Stimulated activated CD4-positive, alpha-beta T cell treated with anti-CD3 and anti-CD28 coated beads, TNF-alpha, amount 100 ng/mL, for 4 hours (primary cell): ENCODE data around the gene SKIL.
"Not testable (repeated sequence)": the region's sequence is repeated elsewhere in the genome, so short reads cannot be mapped to it uniquely, and the experiment has no call there.

Experiments used
- DNase-seq, 3 experiments: peaks; one replicate each; pipeline ENCODE4 v3.0.0-alpha.2; 2020; ENCODE audit warnings: low read depth in 3 of 3

SKIL gene, protein sequence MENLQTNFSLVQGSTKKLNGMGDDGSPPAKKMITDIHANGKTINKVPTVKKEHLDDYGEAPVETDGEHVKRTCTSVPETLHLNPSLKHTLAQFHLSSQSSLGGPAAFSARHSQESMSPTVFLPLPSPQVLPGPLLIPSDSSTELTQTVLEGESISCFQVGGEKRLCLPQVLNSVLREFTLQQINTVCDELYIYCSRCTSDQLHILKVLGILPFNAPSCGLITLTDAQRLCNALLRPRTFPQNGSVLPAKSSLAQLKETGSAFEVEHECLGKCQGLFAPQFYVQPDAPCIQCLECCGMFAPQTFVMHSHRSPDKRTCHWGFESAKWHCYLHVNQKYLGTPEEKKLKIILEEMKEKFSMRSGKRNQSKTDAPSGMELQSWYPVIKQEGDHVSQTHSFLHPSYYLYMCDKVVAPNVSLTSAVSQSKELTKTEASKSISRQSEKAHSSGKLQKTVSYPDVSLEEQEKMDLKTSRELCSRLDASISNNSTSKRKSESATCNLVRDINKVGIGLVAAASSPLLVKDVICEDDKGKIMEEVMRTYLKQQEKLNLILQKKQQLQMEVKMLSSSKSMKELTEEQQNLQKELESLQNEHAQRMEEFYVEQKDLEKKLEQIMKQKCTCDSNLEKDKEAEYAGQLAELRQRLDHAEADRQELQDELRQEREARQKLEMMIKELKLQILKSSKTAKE

GRCh38 chr3:170357176-170358041 lies at the start of gene SKIL:
Gene SKIL (plus strand): TSS chr3:170357715. CDS start chr3:170360332, 2,617 bp downstream.
- DNase-seq = peak; percentile 91 to 95 (median 94)

DNA sequence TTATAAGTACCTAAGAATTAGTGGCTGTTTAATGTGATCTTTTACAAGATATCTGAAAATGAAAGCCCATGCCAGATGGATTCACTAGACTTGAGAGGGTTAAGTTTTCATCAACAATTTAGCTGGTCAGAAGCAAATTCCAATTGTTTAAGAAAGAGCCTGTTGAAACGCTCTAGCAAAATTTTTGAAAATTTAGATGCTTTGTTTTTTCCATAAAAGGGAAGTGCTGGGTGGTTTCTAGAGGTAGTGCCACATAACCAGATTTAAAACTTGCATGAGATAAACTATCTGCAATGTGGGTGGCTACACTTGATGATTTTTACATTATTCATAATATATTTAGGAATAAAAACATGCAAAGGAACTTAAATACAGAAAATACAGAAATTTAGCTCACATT lies 48.5 kb upstream of the SKIL start:
- no peak for DNase-seq

- DNase-seq = no peak
Measured at GRCh38 chr3:170317954-170318353, 39.6 kb upstream of the SKIL start.

DNA sequence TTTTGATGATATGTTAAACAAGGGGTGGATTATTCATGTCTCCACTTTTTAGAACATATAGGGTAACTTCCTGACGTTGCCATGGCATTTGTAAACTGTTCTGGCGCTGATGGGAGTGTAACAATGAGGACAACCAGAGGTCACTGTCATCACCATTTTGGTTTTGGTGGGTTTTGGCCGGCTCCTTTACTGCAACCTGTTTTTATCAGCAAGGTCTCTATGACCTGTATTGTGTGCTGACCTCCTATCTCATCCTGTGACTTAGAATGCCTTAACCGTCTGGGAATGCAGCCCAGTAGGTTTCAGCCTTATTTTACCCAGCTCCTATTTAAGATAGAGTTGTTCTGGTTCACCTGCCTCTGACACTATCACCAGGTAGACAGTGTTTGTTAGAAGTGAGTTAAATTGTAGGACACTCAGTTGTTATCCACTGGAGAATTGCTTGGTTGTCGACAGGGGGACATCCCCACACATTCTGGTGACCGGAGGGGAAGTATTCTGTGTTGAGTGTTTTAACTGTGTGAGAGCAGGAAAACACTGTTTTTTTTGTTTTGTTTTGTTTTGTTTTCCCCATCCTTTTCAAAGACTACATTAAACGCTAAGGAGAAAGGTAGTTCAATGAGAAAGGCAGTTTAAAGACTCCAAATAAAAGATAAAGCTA lies 36.9 kb upstream of the SKIL start:
- no peak for DNase-seq

DNA sequence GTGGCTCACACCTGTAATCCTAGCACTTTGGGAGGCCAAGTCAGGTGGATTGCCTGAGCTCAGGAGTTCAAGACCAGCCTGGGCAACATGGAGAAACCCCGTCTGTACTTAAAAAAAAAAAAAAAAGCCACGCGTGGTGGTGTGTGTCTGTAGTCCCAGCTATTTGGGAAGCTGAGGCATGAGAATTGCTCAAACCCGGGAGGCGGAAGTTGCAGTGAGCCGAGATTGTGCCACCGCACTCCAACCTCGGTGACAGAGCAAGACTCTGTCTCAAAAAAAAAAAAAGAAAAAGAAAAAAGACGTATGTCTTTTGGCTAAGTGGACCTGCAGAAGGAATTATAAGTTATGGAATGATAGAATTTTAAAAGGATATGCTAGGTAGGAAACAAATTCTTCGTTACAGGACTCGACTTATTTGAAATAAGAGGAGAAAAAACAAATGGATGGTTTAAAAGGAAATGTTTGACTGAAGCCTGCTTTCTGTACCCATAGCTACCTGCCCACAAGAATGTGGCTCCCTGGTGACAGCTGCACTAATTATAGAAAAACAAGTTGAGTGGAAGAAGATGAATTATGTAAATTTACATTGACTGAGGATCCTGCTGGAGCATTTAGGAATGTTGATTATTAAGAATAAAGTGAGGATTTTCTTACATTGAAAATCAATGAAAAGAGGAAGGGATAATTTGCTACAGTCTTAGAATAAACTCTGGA lies 36.0 kb upstream of the SKIL start:
- no peak for DNase-seq

DNA sequence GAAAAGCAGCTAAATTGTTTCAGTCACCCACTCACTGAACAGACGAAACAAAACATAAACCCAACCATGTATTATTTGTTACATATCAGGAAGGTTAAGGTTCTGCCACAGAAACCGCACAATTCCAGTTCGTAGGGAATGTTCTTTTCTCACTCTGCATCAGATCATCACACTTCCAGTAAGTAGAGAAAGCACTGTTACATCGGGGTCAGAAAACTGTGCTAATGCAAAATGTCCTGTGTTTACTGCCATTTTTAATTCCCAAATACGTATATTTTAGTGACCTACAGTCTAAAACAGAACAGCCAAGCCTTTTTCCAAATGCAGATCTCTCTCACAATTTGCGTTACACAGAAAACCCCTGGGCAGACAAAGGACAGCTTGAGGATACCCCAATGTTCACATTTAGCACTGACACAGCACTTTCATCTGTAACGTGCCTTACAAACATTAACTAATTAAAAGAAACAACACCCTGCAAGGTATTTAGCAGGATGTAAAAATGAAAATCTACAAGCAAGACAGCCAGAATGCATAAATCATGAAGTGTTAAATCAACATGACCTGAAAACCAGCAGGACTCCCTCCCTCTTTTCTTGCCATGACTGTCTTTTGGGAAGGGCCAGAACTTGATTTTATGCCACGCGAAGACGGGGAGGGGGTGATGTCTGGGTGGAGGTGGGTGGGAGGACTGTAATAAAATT lies 34.8 kb upstream of the SKIL start:
- no peak for DNase-seq

DNA sequence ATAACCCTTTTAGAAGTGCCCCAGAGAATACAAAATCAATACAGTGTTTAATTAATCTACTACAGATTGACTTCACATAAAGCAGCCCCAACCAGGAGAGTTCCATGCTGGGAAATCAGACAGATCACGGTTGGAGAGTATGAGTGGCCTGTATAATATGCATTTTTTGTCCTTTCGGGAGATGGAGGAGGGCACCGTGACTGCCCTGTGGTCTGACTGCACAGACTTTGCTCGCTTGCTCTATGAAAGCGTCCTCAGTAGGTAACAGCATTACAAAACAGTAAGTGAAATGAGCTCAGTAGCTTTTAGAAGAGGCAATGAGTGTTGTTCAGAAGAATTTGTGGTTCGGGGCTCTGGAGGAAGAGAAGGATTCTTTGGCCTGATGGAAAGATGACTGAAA lies 34.2 kb upstream of the SKIL start:
- no peak for DNase-seq

- no peak for DNase-seq
Measured at GRCh38 chr3:170324962-170325361, 32.6 kb upstream of the SKIL start.

DNA sequence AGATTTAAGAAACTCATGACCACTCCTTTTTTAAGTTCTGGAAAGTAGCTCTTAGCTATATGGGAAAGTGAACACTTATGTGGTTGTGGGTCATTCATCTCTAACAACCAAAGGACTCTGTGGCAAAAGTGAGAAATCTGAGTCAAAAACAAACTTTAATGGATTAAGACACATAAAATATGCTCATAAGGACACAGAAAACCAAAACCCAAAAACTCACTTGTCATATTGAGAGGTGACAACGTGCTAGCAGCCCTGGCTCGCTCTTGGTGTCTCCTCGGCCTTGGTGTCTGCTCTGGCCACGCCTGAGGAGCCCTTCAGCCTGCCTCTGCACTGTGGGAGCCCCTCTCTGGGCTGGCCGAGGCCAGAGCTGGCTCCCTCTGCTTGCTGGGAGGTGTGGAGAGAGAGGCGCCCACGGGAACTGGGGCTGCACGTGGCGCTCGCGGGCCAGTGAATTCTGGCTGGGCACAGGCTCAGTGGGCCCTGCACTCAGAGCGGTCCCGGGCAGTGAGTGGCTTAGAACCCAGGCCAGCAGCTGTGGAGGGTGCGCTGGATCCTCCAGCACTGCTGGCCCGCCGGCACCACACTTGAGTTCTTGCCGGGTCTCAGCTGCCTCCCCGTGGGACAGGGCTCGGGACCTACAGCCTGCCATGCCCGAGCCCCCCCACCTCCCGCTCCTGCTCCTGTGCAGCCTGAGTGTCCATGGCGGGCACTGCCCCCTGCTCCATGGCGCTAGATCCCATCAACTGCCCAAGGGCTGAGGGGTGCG lies 30.3 kb upstream of the SKIL start:
- no peak for DNase-seq

GRCh38 chr3:170327868-170328548 lies 29.5 kb upstream of the SKIL start:
- not testable (repeated sequence) for DNase-seq

DNA sequence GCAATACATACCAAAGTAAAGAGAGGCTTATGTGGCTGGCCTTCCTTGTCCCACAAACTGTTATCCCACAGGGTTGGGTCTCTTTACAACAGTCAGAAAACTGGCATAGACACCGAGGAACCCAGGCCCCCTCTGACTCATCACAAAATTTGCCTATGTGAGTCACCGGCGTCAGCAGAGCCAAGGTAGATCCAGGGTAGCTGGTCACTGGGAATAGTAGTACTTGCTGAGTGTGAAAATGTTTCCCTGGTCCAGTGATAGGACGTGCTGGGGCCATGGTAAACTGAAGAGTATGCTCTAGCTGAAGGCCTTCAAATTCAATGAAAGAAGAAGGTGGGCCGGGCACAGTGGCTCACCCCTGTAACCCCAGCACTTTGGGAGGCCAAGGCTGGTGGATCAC lies 27.1 kb upstream of the SKIL start:
- DNase-seq = no peak

GRCh38 chr3:170331143-170331542 lies 26.4 kb upstream of the SKIL start:
- no peak for DNase-seq

DNA sequence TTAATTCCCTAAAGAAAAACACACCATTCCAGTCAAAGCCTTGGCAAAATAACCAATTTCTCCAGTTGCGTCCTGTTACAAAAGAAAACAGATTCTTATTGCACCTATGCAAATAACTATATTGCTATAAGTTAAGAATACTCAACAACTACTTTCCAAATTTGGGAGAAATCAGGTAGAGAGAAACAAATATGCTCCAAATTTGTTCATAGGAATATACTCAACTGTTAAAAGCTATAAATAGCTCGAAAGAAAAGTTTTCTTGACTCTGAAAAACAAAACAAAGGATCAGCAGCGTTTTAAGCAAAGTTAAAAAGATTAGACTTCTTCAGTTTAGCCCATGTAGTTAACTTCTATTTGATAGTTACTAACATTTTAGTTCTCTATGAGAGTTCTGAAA lies 20.1 kb upstream of the SKIL start:
- DNase-seq = no peak

DNA sequence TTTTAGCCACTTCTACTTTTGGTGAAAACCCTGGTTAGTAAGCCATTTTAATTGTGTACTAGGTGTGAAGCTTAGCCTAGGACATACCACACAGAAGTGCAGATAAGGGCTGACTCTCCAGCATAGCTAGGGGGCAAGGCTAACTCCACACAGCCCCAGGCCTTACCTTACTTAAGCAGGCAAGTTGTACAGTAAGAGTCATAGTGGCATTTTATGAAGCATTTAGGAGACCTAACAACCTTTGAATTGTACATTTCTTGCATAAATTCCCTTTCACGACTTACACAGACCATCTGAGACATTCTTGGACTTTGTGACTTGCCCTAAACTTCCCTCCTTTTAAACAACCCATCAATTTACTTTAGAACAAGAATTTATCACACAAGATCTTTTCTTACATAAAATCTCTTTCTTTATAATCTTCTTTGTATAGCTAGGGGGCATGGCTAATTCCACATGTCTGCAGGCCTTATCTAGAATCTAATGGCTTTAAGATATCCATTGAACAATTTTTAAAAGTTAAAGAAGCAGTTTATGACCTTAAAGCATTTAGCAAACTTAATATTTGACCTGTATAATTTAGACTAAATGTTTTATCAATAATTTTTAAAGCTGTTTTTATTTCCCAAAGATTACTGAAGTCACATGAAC lies 18.7 kb upstream of the SKIL start:
- DNase-seq = no peak

- not testable (repeated sequence) for DNase-seq
Measured at GRCh38 chr3:170342273-170342672, 15.2 kb upstream of the SKIL start.

- not testable (repeated sequence) for DNase-seq
Measured at GRCh38 chr3:170343859-170344258, 13.7 kb upstream of the SKIL start.

DNA sequence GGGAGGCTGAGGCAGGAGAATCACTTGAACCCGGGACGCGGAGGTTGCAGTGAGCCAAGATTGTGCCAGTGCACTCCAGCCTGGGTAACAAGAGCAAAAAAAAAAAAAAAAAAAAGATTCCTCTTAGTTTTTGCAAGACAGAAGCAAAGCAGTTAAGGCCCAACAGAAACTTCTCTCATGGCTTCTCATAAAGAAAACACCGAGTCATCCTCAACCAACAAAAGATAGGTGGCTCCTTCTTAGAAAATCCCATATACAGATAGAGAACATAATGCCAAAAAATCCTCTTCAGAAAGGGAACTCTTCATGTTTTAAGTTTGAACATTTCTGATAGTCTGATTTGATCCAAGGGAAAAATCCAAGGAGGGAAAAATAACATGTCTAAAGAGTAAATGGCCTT lies 12.5 kb upstream of the SKIL start:
- DNase-seq = no peak
